ENCODE measurements around the gene P4HA2.

P4HA2 gene

GRCh38 chr5:132268769-132269551, 41.3 kb upstream of the P4HA2 start:
- Histone ChIP-seq H3K27me3 (replicated peaks; ENCODE audit: control insufficient read depth, insufficient read depth, low read length) (no peaks in the 10 kb centered on the region; the same call in 1 of the 2 replicates), H3K4me3 (replicated peaks; ENCODE audit: low read depth, low read length) (no peak overlapping the region), H3K36me3 (ENCODE audit: control insufficient read depth, insufficient read depth, low read length) (no peaks in the 10 kb centered on the region)
- DNase-seq (ENCODE audit: extremely low read depth, insufficient read length): peak; percentile 64
- TF ChIP-seq, protein P1, sequence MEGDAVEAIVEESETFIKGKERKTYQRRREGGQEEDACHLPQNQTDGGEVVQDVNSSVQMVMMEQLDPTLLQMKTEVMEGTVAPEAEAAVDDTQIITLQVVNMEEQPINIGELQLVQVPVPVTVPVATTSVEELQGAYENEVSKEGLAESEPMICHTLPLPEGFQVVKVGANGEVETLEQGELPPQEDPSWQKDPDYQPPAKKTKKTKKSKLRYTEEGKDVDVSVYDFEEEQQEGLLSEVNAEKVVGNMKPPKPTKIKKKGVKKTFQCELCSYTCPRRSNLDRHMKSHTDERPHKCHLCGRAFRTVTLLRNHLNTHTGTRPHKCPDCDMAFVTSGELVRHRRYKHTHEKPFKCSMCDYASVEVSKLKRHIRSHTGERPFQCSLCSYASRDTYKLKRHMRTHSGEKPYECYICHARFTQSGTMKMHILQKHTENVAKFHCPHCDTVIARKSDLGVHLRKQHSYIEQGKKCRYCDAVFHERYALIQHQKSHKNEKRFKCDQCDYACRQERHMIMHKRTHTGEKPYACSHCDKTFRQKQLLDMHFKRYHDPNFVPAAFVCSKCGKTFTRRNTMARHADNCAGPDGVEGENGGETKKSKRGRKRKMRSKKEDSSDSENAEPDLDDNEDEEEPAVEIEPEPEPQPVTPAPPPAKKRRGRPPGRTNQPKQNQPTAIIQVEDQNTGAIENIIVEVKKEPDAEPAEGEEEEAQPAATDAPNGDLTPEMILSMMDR (IDR thresholded peaks at IDR 0.05; ENCODE audit: insufficient read depth, low read length, poor library complexity, severe bottlenecking): no peak

GRCh38 chr5:132267931-132268768, 40.5 kb upstream of the P4HA2 start:
- Histone ChIP-seq H3K4me3 (replicated peaks; ENCODE audit: low read depth, low read length) (no peak overlapping the region), H3K36me3 (ENCODE audit: control insufficient read depth, insufficient read depth, low read length) (no peaks in the 10 kb centered on the region), H3K27me3 (replicated peaks; ENCODE audit: control insufficient read depth, insufficient read depth, low read length) (no peaks in the 10 kb centered on the region; the same call in 1 of the 2 replicates)
- TF ChIP-seq, protein P1 (IDR thresholded peaks at IDR 0.05; ENCODE audit: insufficient read depth, low read length, poor library complexity, severe bottlenecking): no peak
- no peak for DNase-seq (ENCODE audit: extremely low read depth, insufficient read length)

- H3K27me3 ChIP-seq (replicated peaks; ENCODE audit: control insufficient read depth, insufficient read depth, low read length): no peaks in the 10 kb centered on the region
- TF ChIP-seq, protein P1 (IDR thresholded peaks at IDR 0.05; ENCODE audit: insufficient read depth, low read length, poor library complexity, severe bottlenecking): no peak
- no peak for DNase-seq (ENCODE audit: extremely low read depth, insufficient read length)
- no peaks in the 10 kb centered on the region for H3K36me3 ChIP-seq (ENCODE audit: control insufficient read depth, insufficient read depth, low read length)
- H3K4me3 ChIP-seq (replicated peaks; ENCODE audit: low read depth, low read length): no peak overlapping the region
Measured at GRCh38 chr5:132267166-132267739, 39.6 kb upstream of the P4HA2 start.

DNA sequence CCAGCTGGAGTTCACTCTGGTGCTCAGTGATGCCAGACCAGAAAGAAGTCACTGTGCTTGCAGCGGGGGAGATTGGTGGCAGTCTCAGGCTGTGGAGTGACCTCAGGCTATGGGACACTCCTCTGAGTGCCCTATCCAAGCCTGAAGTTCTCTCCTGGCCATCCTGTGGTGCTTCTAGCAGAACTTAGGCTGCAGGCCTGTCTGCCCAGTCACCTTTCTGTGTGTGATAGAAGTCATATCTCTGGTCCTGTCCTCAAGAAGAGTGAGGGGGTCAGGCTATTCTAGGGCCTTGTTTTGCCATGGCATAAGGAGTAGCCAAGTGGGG, 39.1 kb upstream of the P4HA2 start:
- no peak for DNase-seq (ENCODE audit: extremely low read depth, insufficient read length)
- no peak overlapping the region for H3K4me3 ChIP-seq (replicated peaks; ENCODE audit: low read depth, low read length)
- H3K27me3 ChIP-seq (replicated peaks; ENCODE audit: control insufficient read depth, insufficient read depth, low read length): no peaks in the 10 kb centered on the region
- H3K36me3 ChIP-seq (ENCODE audit: control insufficient read depth, insufficient read depth, low read length): no peaks in the 10 kb centered on the region
- TF ChIP-seq, protein P1 (IDR thresholded peaks at IDR 0.05; ENCODE audit: insufficient read depth, low read length, poor library complexity, severe bottlenecking): no peak

DNA sequence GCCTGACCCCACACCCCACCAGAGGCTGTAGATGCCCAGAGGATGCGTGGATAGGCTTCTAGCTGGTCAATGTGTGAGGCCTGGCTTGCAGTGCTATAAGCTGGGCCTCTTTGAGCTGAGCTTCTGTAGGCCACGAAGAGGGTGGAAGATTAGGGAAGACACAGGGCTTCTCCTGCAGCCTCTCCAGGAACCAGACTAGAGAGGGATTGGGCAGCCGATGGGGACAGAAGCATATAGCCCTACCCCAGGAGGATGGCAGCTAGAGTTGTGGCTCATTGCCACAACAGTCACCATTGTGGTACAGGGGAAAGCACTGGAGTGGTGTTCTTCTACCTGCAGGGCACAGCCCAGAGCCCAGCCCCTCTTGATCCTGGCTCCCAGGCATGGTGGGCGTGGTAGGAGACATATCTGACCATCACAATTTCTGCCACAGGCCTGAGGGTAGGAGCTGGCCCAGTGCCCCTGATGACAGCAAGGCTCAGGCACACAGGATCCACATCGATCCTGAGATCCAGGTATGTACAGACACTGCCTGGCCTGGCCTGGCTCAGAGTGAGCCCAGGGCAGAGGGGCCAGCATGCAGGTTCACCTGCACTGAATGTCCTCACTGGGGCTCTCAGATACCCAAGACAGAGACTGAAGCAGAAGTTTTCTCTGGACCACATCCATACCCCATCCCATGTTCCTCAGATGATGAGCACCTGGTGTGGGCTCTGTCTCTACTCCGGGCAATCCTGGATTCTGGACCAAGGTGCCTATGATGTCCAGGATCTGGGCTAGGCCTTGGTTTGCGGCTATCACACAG, 38.6 kb upstream of the P4HA2 start:
- no peaks in the 10 kb centered on the region for H3K36me3 ChIP-seq (ENCODE audit: control insufficient read depth, insufficient read depth, low read length)

More for the DNA sequence above, 38.6 kb upstream of the P4HA2 start:
- H3K4me3 ChIP-seq (replicated peaks; ENCODE audit: low read depth, low read length): no peak overlapping the region
- H3K27me3 ChIP-seq (replicated peaks; ENCODE audit: control insufficient read depth, insufficient read depth, low read length): no peaks in the 10 kb centered on the region
- DNase-seq (ENCODE audit: extremely low read depth, insufficient read length): no peak
- TF ChIP-seq, protein P1 (IDR thresholded peaks at IDR 0.05; ENCODE audit: insufficient read depth, low read length, poor library complexity, severe bottlenecking): no peak

All from GM06990 (cell line).